ENCODE data around the gene MED8. TPM values are rescaled to one million over a fixed set of nuclear protein-coding genes. Genes with fewer than 3 reads are reported as not detected.
A peak's percentile ranks its signal among the peaks of the same experiment; 100 is the strongest.

Gene MED8
- total and polyA plus RNA-seq, 2 of the 13 experiments (the other 11 are each of a cell fraction or from before 2014, with no cell fraction given): 16.9 to 77.4 TPM

GRCh38 chr1:43366601-43367025 lies 23.0 kb downstream of the MED8 start:
- WGBS (ENCODE audit: low lambda C conversion rate): 10% methylated on average over 3 of the region's 5 CpGs
- H3K36me3 ChIP-seq (replicated peaks in 1 of 2; ENCODE audit: control insufficient read depth in 1 of 2, insufficient read depth in 2 of 2, low read length in 2 of 2): peaks cover 6 to 14% of the 10 kb centered on the region in 2 experiments; a peak in 4 of 5 replicates
- ChIA-PET CTCF (ENCODE audit: low intra/inter-chr PET ratio, low total read pairs) (no interaction called here), POLR2A (interaction anchor here (1.2 to 3.8 kb wide), 3 partner anchors 10 to 23 kb away, joined by 3 to 32 read pairs (median 21); partner anchors contain the start of genes MED8 and SZT2)
- no peak overlapping the region for H2AFZ ChIP-seq (ENCODE audit: low read length)
- peak overlapping the region; percentile 74 to 88 (median 79) for H3K4me3 ChIP-seq (replicated peaks in 1 of 3; ENCODE audit: insufficient read depth in 1 of 3, low read depth in 2 of 3, low read length in 3 of 3)
- FAIRE-seq (no peak), ATAC-seq (peak; percentile 6), DNase-seq (ENCODE audit: low spot score) (no peak)
- peak overlapping the region; percentile 92 for H3K4me2 ChIP-seq (ENCODE audit: low read depth, low read length)
- H3K27me3 ChIP-seq (ENCODE audit: control insufficient read depth in 1 of 2, insufficient read depth in 2 of 2, low read length in 2 of 2): no peaks in the 10 kb centered on the region
- peak overlapping the region; percentile 82 for H3K27ac ChIP-seq (ENCODE audit: extremely low read length, insufficient read depth, low read length)
- no TSS peak for BruUV-seq (replicated peaks)
- H3K9ac ChIP-seq (ENCODE audit: insufficient read depth, low read depth, low read length): peak overlapping the region; percentile 76
- peaks cover 66% of the 10 kb centered on the region for H3K4me1 ChIP-seq (ENCODE audit: insufficient read depth, low read length)
- in situ Hi-C loops (cut with HindIII; ENCODE audit: extremely low pct_ligation_motif_present, low pct_unique_long_range_greater_than_20kb): no loop called here
- H4K20me1 ChIP-seq (ENCODE audit: insufficient read depth, low read length): no peaks in the 10 kb centered on the region
- peaks cover 15% of the 10 kb centered on the region for H3K79me2 ChIP-seq (ENCODE audit: insufficient read depth, low read length)
- intact Hi-C loops (cut with micrococcal nuclease; ENCODE audit: unreplicated experiment): no loop called here
- H3K9me3 ChIP-seq (ENCODE audit: low read length): no peaks in the 10 kb centered on the region
- TF ChIP-seq ZNF629 (CRISPR knock-in tag; conservative IDR thresholded peaks at IDR 0.05): peak; percentile 95
- no peak for TF ChIP-seq ZHX2 (IDR thresholded peaks at IDR 0.05; ENCODE audit: low read depth)
- no peak for TF ChIP-seq ZHX2 (CRISPR knock-in tag; IDR thresholded peaks at IDR 0.05; ENCODE audit: borderline replicate concordance)
- TF ChIP-seq ZNF333 (CRISPR knock-in tag; IDR thresholded peaks at IDR 0.05; ENCODE audit: borderline replicate concordance): 0 out of 2 replicates have a peak, but pooled peaks have one; percentile 20
- TF ChIP-seq NR0B2 (CRISPR knock-in tag; IDR thresholded peaks at IDR 0.05): 0 out of 2 replicates have a peak, but pooled peaks have one; percentile 16
- no peak for TF ChIP-seq TBX3 (IDR thresholded peaks at IDR 0.05; ENCODE audit: borderline replicate concordance)
- peak; percentile 55; the same call in 1 of the 2 replicates for TF ChIP-seq KDM1A (CRISPR knock-in tag; IDR thresholded peaks at IDR 0.05)
- no peak for TF ChIP-seq MIER2 (CRISPR knock-in tag; IDR thresholded peaks at IDR 0.05)
- TF ChIP-seq MXD1 (CRISPR knock-in tag; IDR thresholded peaks at IDR 0.05): 0 out of 2 replicates have a peak, but pooled peaks have one; percentile 16
- TF ChIP-seq ZFYVE20 (CRISPR knock-in tag; IDR thresholded peaks at IDR 0.05; ENCODE audit: borderline replicate concordance, low read depth): 0 out of 2 replicates have a peak, but pooled peaks have one; percentile 54
- TF ChIP-seq ZNF710 (CRISPR knock-in tag; IDR thresholded peaks at IDR 0.05; ENCODE audit: borderline replicate concordance): peak; percentile 40; the same call in 1 of the 2 replicates
- 0 out of 2 replicates have a peak, but pooled peaks have one; percentile 12 for TF ChIP-seq KLF15 (CRISPR knock-in tag; IDR thresholded peaks at IDR 0.05; ENCODE audit: borderline replicate concordance)

Measured in HepG2 (cell line).